CD4-positive, alpha-beta T cell treated with Interleukin-21 for 1 hour (primary cell): ENCODE data around the gene THUMPD2.
"Not testable (repeated sequence)": the region's sequence is repeated elsewhere in the genome, so short reads cannot be mapped to it uniquely, and the experiment has no call there.

Source experiments
- DNase-seq: peaks from one replicate; pipeline ENCODE4 v3.0.0-alpha.2; 2020

THUMPD2 gene, protein sequence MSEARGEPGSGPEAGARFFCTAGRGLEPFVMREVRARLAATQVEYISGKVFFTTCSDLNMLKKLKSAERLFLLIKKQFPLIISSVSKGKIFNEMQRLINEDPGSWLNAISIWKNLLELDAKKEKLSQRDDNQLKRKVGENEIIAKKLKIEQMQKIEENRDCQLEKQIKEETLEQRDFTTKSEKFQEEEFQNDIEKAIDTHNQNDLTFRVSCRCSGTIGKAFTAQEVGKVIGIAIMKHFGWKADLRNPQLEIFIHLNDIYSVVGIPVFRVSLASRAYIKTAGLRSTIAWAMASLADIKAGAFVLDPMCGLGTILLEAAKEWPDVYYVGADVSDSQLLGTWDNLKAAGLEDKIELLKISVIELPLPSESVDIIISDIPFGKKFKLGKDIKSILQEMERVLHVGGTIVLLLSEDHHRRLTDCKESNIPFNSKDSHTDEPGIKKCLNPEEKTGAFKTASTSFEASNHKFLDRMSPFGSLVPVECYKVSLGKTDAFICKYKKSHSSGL

DNA sequence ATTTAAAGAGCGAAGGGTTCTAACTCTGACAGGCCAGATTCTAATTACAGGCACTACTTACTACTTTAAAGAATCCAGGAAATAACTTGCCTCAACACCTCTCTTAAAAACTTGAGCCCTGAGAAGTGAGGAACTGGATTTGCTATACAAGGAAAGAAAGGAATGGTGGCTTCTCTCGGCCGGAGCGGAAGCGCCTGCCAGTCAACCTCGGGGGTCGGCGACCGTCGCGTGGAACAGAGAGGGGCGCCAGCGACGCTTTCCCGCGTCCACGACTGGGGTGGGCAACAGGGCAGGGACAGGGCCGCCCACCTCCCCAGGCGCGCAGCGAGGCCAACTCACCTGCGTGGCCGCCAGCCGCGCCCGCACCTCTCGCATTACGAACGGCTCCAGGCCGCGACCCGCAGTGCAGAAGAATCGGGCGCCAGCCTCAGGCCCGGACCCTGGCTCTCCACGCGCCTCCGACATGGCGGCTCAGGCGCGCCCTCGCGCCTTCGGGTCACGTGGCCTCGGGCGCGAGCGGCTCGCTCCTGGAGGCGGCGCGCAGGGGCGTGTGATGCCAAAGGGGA is at the start of gene THUMPD2:
THUMPD2 (minus strand) TSS at position 484 of the 566 bp plus-strand sequence; CDS start at position 465, 19 bp downstream.
- peak; percentile 64 for DNase-seq

DNA sequence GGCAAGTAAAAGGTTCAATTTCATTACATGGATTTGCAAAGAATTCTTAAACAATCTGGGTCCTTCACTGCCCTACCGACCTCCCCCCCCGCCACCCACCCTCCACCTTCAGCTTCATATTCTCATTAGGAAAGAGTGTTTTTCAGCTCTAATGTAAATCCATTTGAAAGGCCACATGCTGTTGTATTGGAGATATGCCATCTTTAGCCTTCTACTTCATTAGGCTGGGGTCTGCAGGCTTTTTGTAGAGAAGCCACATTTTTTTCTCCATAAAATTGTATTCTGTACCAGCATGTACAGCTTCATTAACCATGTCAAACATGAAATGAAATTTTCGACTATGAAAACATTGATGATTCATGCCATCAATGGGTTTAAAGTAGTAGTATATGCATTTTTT is 42.8 kb upstream of the THUMPD2 start:
- no peak for DNase-seq

DNA sequence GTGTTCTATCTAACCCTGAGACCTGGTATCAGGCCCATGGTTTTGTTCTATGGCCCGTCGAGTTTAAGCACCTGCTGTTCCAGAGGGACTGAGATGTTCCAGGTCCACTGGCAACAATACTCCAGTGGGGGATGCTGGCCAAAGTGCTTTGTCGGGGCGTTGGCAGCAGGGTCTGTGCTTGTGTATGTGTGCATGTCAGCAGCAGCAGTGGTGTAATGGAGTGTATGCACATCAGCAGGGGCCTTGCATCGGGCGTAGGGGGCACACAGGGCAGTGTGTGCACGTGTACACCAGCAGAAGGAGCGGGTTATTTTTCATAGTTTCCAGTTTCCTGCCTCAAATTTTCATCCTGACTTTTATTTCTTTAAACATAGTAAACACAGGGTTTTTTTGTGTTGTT is 37.8 kb upstream of the THUMPD2 start:
- DNase-seq, result no peak

DNA sequence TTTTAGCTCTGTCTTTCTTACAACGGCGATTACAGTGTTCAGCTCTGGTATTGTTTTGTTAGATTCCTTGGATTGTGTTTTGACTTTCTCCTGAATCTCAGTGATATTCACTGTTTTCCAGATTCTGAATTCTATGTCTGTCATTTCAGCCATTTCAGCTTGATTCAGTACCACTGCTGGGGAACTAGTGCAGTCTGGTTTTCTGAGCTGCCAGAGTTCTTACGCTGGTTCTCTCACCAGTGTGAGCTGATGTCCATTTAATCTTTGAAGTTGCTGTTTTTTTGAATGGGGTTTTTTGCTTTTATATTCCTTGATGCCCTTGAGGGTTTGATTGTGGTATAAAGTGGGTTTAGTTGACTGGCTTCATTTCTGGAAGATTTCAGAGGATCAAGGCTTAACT is 37.4 kb upstream of the THUMPD2 start:
- no peak for DNase-seq

DNA sequence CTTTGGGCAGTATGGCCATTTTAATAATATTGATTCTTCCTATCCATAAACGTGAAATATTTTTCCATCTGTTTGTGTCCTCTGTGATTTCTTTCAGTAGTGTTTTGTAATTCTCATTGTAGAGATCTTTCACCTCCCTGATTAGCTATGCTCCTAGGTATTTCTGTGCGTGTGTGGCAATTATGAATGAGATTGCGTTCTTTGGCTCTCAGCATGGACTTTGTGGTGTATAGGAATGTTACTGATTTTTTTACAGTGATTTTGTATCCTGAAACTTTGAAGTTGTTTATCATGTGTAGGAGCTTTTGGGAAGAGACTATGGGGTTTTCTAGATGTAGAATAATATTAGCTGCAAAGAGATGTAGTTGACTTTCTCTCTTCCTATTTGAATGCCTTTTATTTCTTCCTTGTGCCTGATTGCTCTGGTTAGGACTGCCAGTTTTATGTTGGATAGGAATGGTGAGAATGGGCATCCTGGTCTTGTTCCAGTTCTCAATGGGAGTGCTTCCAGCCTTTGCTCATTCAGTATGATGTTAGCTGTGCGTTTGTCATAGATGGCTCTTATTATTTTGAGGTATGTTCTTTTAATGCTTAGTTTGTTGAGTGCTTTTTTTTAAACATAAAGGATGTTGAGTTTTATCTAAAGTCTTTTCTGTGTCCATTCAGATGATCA is 27.0 kb upstream of the THUMPD2 start:
- DNase-seq, result no peak

DNA sequence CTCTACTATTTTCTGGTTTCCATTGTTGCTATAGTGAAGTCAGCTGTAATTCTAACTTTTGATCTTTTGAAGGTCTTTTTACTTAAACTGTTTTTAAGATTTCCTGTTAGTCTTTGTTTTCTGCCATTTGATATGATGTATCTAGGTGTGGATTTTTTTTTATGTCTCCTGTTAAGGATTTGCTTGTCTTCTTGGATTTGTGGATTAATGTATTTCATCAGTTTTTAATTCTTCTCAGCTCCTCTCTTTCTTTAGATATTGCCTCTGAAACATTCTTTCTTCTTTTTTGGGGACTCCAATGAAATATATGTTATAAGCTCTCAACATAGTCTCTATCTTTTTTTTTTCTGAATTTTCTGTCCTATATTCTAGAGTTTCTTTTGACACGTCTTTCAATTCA is 24.8 kb upstream of the THUMPD2 start:
- DNase-seq, result no peak

DNA sequence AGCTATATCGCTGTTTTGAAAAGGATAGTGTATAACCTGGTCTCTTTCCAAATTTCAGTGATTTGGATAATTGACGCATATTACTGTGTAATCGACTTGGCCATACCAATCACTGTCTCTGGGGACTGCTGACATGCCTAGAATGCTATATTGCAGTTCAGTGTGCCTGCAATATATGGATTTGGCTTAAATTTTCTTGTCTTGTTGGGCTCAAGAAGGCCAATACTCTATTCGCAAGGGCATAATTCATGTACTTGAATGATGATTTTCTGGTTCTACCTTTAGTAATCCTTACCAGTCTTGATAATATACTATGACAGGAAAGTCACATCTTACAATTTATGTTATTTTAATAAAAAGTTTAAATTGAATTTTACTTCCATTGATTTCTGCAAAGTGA is 21.7 kb upstream of the THUMPD2 start:
- DNase-seq, result no peak

DNA sequence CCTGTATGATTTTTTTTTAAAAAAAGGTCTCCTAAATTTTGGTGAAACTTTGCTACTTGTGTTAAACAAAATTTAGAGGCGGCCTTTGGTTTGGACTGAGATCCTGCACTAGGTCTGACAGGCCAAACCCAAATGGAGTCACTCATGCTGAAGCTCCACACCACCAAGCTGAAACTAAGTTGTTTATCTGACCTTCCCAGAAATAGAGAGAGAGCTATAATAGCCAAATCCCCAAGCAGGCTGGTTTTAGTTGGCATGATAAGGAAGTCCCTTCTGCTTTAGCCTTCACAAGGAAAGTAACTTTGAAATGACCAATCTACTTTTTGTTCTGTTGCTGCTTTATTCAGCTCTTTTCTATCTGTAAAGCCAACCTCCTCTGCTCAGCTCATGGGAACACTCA is 17.1 kb upstream of the THUMPD2 start:
- no peak for DNase-seq

DNA sequence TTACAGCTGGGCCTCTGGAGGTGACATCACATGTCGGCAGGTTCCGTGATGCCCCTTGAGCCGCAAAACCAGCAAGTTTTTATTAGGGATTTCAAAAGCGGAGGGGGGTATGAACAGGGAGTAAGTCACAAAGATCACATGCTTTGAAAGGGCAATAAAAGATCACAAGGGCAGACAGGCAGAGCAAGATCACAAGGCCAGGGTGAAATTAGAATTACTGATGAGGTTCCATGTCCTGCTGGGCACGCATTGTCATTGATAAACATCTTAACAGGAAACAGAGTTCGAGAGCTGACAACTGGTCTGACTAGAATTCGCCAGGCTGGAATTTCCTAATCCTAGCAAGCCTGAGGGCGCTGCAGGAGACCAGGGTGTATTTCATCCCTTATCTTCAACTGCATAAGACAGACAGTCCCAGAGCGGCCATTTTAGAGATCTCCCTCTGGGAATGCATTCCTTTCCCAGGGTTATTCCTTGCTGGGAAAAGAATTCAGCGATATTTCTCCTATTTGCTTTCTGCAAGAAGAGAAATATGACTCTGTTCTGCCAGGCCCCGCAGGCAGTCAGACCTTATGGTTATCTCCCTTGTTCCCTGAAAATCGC is 11.3 kb upstream of the THUMPD2 start:
- not testable (repeated sequence) for DNase-seq

DNA sequence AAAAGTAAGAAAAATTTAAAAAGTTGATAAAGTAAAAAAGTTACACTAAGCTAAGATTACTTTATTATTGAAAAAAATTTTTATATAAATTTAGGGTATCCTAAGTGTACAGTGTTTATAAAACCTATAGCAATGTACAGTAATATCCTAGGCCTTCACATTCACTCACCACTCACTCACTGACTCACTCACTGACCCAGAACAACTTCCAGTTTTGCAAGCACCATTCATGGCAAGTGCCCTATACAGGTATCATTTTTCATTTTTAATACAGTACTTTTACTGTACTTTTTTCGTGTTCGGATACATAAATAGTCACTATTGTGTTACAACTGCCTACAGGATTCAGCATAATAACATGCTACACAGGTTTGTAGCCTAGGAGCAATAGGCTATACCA is 8.9 kb upstream of the THUMPD2 start:
- no peak for DNase-seq

DNA sequence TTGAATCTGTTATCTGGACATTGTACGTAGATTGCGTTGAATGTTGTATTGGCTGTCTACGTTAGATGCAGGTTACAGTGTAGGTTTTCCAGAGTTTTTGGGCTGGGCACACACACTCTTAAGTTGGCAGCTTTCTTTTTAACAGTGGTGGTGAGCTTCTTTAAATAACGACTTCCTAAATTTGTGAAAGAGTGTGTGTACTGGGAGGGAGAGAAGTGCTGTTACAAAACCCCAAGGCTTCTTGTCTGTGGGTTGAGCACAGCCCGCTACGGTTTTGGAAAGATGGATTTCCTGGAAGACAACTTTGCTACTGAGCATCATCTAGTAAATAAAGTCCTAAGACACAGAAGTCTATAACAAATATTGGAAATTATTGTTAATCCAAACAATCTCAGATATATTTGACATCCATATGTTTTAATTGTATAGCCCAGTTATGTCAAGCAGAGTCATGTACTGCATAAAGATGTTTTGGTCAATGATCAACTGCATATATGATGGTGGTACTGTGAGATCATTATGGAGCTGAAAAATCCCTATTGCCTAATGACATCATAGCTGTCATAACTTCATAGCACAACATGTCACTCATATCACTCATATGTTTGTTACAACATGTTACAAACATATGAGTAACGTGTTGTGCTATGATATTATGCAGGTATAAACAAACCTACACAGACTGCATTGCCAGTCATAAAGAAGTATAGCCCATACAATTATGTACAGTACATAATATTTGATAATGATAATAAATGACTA is 7.9 kb upstream of the THUMPD2 start:
- no peak for DNase-seq

DNA sequence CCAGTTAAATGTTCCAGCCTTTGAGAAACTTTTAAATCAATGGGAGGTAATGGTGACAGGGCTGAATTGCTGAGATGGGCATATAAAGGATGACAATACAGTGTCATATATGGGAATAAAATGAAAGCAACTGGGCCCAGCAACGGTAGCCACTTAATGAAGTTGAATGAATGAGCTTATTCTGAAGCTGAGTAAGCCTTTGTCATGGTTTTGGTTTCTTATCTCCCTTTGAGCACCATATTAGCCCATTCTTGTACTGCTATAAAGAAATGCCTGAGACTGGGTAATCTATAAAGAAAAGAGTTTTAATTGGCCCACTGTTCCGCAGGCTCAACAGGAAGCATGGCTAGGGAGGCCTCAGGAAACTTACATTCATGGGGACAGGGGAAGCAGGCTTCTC is 3.5 kb upstream of the THUMPD2 start:
- DNase-seq, result no peak

DNA sequence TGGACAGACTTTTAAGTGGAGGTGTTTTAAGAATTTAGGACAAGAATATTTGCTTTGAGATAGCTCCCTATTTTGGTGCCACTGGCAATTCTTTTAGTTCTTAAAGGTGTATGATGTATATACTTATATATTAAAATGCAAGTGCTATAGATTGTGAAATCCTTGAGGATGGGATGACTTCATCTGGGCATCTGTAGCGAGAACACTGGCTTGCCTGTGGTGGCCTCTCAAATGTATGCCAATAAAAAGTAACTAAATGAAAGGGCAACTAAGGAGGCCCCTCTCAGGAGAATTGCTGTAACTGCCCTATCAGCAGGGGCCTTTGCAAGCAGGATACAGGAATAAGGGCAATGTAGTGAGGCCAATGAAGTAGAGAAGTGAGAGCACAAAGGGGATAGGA is 2.6 kb upstream of the THUMPD2 start:
- DNase-seq, result no peak

DNA sequence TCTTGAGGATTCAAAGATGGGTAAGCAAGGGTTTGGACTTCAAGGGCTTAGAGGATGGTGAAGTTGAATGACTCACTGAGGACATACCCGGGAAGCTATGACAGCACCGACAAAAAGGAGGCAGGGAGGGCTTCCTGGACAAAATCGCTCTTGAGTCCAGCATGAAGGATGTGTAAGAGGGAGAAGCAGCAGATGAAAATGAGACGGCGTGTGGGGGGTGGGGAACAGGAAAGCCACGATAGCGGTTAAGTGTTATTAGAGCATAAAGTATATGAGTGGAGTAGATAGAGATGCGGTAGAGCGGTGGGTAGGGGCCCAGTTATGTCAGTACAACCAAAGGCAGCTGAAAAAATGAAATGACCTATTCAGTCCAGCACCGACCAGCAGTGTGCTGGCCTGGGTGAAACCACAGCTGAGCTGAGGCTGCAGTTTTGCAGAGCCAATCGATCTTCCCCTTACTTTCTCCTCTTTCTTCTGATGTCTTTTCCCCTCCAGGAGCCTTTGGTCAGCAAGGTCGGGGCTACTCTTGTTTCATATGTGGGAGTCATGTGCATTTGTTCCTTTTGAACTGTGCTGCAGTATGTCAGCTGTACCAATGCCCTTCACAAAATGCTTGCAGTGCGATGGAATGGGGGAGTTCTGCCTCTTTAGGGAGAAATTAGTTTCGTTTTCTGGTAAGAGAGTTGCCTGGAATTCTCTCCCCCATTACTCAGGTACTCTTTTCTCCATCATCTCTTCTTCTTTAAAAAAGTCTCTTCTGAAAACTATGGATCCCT is 2.0 kb upstream of the THUMPD2 start:
- no peak for DNase-seq

DNA sequence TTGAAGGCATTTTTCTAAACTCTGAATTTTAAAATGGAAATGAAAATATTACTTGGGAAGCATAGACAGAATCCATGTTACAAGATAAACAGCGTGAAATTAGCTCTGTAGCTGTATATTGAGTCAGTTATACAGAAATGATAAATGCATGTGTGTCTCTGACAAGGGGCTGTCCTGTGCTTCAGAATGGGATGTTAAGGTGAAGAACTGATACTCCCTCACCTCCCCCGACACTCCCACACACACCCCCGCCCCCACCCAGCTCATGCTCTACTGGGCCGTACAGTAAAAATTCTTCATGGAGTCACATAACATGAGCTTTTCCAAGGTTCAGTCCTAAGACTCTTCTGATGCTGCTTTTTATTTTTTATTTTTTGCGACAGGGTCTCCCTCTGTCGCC is 869 bp upstream of the THUMPD2 start:
- DNase-seq, result no peak

DNA sequence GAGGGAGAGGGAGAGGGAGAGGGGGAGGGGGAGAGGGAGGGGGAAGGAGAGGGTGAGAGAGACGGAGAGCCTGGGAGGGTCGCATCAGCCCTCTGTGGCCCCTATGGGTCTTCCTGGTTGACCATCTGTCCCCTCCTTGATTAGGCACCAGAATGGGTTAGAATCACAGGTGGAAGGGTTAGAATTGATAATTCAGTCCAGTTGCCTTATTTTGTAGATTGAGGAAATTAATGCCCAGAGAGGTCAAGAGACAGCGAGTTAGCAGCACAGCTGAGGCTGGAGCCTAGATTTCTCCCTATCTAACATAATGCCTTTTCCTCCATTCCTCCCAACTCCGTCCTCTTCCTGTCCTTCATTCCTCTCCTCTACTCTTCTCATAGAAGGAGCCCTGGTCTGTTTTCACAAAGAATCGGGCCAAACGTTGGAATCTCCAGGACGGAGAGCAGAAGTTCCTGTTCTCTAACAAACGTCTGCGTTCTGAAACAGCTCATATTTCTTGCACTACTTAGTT is 338 bp upstream of the THUMPD2 start:
- no peak for DNase-seq

DNA sequence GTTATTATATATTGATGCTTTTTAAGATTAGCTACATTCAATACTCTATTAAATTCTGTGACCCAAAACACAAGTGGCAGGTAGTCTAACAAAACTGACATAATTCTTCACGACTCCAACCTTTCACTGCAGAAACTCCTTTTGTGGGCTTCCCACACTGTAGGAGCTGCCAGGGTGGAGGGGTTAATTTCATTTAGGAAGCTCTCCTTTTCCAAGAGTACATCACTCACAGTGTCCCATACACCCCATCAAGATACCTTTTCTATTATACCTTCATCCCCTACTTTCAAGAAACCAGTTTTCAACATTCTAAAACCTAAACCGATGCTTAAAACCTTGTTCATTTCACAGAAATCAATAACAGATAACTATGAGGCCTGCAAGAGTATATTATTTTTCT is 825 bp downstream of the THUMPD2 start:
- no peak for DNase-seq

DNA sequence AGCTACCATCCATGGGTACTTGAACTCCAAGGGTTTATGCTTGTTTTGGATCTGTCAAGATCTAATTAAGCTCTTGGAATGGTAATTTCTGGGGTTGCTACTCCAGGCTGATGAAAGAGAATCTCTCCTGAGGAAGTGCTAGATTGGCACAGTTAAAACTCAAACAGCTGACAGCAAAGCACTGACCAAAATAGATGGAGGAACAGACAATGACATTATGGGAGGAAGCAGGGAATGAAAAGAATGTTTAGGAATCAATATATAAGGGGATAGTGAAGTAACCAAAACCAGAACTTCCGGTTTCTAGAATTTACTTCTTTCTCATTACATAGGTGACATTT is 6.3 kb downstream of the THUMPD2 start:
- DNase-seq, result no peak

DNA sequence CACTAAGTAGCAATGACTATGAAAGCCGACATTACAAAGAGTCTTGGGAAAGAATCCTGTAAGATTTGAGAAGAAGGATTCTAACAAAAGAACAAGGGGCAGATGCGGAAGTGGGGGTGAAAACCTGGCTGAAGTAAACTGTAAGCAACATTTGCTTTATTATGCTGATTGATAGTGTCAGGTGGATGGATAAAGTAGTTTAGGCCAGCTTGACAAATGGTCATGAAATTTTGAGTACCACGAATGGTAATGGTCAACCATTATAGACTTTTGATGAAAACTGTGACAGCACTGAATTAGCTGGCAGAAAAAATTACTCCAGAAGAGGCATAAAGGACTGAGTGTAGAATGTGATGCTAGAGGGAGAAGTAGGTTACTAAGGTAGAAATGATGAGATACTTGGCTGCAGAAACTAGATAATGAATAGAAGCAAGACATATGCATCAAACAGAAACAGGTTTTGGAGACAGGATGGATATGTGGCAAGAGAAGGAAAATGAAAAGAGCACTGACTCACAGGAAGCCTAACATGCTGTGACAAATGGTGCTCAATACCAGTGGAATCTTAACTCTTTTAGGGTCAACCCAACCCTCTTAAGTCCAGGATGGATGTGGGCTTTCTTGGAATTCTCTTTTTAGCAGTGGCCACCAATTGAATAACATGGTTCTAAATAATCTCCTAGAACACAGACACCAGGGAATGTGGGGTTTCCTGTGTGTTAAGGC is 6.8 kb downstream of the THUMPD2 start:
- no peak for DNase-seq

DNA sequence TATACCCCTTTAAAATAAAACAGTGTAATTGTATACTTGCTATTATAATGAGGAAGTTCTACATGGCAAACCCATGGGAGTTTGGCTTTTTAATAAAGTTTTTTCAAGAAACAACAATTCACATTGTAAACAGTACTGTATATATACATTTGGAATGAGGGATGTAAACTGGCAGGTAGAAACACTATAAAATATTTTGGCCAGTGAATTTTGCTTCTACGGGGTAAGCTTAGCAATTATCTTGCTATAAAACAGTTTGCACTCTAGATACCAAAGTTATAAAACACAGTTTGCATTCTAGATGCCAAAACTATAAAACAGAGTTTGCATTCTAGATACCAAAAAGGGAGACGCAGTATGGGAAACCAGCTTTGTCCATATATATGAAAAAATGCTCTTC is 16.6 kb downstream of the THUMPD2 start:
- DNase-seq, result no peak

DNA sequence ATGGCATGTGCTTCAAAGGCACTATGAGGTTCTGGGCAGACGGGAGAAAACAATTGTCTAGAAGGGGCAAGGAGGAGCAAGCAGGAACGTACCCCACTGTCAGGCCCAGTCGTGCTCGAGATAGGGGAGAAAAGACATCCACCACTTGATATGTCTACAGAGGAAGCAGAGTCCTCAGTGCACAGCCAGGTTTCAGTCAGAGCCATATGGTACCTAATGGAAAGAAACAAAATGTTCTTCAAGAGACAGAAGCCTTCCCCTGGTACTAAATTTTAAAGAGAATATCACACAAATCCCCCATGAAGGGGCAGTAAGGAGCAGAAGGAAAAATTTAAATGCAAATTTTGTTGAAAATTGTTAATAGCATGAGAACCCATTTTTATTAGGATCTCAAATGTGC is 21.9 kb downstream of the THUMPD2 start:
- DNase-seq, result no peak
